ENCODE results near the gene BRD1.

- no peak for TF ChIP-seq POLR2AphosphoS5 (IDR thresholded peaks at IDR 0.05; ENCODE audit: low read depth)
- no peak for TF ChIP-seq CTCF (conservative IDR thresholded peaks at IDR 0.05; ENCODE audit: low read depth in 2 of 2)
- no peak for TF ChIP-seq EZH2 (IDR thresholded peaks at IDR 0.05; ENCODE audit: low read depth, unreplicated experiment)
- TF ChIP-seq CREB1 (CRISPR knock-in tag; IDR thresholded peaks at IDR 0.05; ENCODE audit: low read depth): no peak
- TF ChIP-seq REST (IDR thresholded peaks at IDR 0.05; ENCODE audit: unreplicated experiment): no peak
- TF ChIP-seq EZH2phosphoT487 (IDR thresholded peaks at IDR 0.05; ENCODE audit: unreplicated experiment): no peak
- TF ChIP-seq STAT1 (IDR thresholded peaks at IDR 0.05; ENCODE audit: unreplicated experiment): no peak
- no peak for TF ChIP-seq JUNB (IDR thresholded peaks at IDR 0.05; ENCODE audit: unreplicated experiment)
- no peak for TF ChIP-seq ETS1 (IDR thresholded peaks at IDR 0.05)
- no peak for TF ChIP-seq NANOG (IDR thresholded peaks at IDR 0.05; ENCODE audit: borderline replicate concordance)
Observed at GRCh38 chr22:49760280-49760629, 67.4 kb downstream of the BRD1 start.

Measured in GM23338 (cell line).